CD4-positive, alpha-beta T cell treated with Interleukin-17A for 4 hours (primary cell): Measurements from ENCODE around the gene LDLRAD2.
A peak's percentile ranks its signal among the peaks of the same experiment; 100 is the strongest.
"Not testable (repeated sequence)": the region's sequence is repeated elsewhere in the genome, so short reads cannot be mapped to it uniquely, and the experiment has no call there.

Experiments used
- DNase-seq: peaks from one replicate; pipeline ENCODE4 v3.0.0-alpha.2; 2020; ENCODE audit warnings: mixed read lengths

LDLRAD2 gene

DNA sequence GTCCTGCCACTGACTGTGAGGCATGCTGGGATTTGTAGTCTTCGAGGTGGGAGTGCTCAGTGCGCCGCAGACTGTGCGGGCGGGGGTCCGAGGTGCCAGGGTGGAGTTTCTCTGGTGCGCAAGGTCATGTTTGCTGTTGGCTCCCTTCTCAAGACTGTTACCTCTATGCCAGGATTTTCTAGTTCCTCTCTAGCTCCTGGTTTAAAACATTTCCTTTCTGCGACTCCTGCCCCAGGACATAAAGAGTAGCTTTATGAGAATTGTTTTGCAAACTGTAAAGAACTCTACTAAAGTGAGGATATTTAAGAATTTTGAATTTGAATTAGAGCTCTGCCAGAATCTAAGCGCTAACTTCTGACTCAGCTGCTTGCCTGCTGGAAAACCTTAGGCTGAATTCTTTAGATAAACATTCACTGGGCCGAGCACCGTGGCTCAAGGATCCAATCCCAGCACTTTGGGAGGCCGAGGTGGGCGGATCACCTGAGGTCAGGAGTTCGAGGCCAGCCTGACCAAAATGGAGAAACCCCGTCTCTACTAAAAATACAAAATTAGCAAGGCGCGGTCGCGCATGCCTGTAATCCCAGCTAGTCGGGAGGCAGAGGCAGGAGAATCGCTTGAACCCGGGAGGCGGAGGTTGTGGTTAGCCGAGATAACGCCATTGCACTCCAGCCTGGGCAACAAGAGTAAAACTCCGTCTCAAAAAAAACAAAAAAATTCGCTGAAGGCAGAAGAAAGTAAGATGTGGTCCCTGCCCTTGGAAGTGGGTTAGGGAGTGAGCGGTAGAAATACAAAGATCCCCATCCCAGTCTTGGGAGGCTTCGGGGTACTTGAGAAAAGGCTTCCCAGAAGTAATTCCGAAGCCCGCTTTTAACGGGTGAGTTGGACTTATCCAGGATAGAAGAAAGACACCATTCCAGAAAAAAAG, 28.1 kb upstream of the LDLRAD2 start:
- no peak for DNase-seq

DNA sequence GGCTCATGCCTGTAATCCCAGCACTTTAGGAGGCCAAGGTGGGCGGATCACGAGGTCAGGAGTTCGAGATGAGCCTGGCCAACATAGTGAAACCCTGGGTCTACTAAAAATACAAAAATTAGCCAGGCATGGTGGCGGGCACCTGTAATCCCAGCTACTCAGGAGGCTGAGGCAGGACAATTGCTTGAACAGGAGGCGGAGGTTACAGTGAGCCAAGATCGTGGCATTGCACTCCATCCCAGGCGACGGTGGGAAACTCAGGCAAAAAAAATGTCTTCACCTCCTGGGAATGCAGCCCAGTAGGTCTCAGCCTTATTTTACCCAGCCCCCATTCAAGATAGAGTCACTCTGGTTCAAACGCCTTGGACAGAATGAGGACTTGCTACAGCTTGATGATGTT, 26.3 kb upstream of the LDLRAD2 start:
- DNase-seq: not testable (repeated sequence)

DNA sequence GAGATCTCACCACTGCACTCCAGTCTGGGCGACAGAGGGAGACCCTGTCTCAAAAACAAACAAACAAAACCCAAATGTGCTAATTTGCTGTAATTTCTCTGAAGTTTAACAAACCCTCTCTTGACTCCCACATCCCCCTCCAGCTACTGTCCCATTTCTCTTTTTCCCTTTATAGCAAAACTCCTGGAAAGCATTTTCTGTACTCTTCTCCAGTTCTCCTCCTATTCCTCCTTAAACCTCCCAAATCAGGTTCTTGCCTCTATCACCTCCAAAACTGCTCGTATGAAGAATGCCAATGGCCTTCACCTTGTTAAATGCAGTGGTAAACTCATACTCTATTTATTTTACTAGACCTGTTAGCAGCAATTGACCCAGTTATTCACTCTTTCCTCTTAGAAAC, 25.4 kb upstream of the LDLRAD2 start:
- no peak for DNase-seq

DNA sequence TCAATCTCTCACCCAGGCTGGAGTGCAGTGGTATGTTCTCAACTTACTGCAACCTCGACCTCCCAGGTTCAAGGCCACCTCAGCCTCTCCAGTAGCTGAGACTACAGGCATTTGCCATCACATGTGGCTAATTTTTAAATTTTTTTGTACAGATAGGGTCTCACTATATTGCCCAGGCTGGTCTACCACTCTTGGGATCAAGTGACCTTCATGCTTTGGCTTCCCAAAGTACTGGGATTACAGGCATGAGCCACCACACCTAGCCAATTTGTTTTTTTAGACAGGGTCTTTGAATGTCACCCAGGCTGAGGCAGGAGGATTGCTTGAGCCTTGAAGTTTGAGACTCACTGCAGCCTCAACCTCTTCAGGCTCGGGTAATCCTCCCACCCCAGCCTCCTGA, 19.0 kb upstream of the LDLRAD2 start:
- DNase-seq: no peak

DNA sequence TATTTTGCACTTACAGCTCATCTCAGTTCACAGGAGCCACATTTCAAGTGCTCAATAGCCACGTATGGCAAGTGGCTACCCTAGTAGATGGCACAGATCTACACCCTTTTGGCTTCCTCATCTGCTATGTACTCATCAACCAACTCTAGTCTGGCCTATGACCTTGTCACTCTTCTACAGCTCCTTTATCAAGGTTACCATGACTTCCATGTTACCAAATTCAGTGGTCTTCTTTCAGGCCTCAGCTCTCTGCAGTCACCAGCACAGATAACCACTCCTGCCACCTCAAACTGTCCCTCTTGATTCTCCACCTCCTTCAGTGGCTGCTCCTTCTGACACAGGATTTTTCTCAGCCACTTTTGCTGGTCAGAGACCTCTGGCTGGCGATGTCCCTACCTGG, 17.4 kb upstream of the LDLRAD2 start:
- DNase-seq: no peak

DNA sequence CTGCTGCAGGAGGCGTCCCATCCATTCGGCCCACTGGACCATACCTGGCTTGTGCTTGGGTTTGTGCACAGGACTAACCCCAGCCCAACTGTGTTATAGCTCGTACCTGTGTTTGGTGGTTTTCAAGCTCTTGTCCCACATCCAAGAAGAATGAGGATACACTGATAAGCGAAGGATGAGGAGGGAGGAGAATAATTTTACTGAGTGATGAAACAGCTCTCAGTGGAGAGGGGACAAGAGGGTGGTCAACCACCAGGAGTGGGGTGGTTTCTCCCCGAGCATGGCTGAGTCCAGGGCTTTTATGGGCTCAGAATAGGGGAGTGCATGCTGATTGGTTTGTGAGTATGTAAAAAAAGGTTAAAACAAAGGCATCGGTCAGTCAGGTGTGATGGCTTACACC, 17.0 kb upstream of the LDLRAD2 start:
- DNase-seq: no peak

DNA sequence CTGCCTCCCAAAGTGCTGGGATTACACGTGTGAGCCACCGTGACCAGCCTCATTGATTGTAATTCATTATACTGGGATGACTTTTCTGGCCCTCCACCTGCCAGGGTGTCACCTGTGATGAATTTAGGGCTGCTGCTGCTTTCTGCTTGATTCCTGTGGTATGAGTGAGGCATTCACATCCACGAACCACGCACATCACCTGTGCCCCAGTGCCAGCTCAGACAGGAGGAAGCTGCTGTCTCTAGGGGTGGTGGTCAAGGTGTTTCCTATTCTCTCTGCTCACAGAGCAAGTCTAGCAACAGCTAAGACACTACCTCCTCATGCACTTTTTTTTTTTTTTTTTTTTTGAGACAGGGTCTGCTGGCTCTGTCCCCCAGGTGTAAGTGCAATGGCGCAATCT, 12.3 kb upstream of the LDLRAD2 start:
- DNase-seq: no peak

DNA sequence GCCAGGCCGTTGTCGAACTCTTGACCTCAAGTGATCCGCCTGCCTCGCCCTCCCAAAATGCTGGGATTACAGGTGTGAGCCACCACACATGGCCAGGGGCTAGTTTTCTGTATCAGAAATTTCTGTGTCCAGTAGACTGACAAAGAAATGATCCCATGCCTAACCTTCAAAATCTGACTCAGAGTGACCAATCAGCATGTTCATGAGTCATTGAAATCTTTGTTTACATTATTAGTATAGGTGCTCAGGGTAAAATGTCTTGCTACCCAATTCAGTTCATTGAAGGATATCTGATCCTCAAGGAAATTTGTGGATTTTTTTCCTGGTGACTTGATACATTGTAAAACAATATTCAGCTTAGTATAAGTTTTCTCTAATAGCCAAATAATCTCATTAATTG, 11.0 kb upstream of the LDLRAD2 start:
- DNase-seq: no peak

DNA sequence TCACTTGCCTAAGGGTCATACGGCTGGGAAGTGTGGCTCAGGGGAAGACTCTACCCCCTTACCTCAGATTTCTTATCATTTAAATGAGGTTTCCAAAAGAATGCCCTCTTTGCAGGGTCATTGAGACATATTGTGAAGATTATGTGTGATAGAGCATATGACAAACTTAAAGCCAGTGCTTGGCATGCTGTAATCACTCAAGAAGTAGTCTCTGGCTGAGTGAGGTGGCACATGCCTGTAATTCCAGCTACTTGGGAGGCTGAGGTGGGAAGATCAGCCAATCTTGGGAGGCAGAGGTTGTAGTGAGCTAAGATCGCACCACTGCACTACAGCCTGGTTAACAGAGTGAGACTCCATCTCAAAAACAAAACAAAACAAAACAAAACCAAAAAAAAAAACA, 7.5 kb upstream of the LDLRAD2 start:
- DNase-seq: no peak

DNA sequence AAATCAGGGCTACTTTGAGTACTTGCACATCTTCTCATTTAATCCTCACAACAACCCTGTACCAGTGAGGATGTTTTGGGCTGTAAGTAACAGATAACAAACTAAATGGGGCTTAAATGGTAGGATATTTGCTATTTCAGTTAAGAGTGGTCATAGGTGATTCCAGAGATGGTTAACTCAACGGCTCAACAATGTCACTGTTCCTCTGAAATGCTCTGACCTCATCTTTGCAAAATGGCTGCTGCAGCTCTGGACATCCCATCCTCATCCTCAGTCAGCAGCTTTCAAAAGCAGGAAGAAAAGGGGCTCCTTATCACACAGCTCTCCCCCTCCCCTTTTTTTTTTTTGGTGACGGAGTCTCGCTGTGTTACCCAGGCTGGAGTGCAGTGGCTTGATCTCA, 1.5 kb downstream of the LDLRAD2 start:
- no peak for DNase-seq

DNA sequence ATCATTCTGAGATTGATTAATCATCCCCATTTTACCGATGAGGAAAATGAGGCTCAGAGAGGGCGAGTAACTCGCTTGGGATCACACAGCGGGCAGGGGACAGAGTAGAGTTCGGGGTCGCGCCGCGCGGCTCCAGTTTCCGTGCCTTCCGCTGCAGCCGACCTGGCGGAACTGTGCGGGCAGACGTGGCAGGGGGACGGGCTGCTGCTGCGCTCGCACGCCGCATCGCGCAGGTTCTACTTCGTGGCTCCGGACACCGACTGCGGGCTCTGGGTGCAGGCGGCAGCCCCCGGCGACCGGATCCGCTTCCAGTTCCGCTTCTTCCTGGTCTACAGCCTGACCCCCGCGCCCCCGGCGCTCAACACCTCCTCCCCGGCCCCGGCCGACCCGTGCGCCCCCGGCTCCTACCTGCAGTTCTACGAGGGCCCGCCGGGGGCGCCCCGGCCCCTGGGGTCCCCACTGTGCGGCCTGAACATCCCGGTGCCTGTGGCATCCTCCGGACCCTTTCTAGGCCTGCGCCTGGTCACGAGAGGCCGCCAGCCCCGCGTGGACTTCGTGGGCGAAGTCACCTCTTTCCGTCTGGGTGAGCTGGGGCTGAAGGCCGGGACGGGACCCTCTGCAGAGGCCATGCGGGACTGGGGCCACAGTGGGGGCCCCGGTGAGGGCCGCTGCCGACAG, 2.3 kb downstream of the LDLRAD2 start:
- peak; percentile 42 for DNase-seq

DNA sequence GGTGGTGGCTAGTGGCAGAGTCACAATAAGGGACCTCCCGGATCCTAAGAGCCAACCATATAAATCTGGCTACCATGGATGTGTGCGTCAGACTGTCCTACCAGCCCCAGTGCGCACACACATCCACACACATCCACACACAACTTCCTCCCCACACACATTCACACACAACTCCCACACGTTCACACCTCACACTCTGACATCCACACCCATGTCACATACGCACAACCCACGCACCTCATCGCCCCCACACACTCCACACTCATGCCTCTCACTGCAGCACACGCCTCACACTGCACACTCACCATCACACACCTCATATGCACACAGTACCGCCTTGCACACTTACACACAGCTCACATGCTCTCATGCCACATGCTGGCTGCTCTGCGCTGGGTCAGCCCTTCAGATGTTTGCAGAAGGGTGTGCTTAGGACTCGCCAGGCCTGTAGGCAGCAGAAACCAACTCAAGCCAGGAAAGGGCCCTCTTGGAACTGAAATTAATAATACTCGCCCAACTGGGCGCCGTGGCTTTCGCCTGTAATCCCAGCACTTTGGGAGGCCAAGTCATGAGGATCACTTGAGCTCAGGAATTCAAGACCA, 3.0 kb downstream of the LDLRAD2 start:
- DNase-seq: no peak

DNA sequence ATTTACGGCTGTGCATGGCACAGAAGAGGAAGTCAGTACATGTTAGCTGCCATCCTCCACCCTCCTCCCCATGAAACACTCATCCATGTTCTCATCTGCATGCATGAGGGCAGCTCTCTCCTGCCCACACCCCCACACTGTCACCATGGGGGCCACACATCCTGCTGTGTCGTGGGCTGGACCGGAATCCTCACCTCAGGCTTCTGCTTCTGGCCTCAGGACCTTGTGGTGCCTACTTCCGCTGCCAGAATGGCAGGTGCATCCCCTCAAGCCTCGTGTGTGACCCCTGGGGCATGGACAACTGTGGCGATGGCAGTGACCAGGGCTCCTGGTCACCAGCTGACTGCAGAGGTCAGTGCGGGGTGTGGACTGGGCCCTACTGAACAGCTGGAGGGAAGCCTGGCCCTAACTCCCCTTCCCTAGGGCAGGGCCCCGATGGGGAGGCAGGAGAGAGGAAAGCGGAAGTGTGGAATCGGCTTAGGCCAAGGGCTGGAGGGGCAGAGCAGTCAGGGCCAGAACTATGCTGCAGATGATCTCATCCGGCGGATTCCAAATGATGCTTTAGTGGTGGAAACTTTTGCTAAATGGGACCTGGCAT, 3.8 kb downstream of the LDLRAD2 start:
- no peak for DNase-seq

DNA sequence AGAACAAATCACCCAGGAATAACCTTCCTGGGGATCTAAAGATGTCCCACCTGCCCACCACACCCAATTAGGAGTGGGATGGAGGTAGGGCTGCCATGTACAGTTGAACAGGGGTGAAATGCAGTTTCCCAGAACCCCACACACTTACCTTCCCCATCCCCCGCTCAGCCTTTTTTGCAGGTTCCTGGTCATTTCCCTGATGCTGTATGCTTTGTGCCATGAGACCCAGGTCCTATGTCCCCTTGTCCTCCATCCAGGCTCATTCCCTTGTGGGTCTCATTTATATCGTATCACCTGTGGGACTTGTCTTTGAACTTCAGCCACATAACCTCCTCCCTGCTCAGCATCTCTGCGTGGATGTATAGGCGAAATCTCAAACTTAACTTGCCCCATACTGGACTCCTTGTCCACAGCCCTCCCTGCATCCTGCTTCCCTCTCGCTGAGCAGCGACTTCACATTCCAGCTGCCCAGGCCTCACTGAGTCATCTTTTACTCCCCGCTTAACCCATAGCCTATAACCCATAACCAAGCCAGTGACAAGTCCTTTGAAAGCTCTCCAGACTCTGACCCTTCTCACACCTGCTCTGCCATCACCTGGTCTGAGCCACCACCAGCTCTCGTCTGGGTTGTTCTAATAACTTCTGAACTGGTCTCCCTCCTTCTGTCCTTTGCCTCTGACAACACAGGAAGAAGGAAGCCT, 4.7 kb downstream of the LDLRAD2 start:
- no peak for DNase-seq

DNA sequence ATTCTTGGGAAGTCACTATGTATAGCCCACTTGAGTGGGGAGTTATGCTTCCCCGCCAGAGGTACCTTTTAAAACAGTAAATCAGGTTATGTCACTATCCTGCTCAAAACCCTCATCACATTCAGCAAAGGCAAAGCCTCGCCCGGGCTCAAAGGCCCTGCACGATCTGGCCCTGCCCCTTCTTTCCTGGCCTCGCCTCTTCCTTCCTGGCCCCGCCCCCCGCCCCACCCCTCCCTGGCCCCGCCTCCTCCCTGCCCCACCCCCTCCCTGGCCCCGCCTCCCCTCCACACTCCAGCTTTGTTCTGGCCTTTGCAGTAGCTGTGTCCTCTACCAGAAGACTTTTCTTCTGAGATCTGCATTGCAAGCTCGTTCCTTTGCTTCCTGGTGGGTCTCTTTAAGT, 6.6 kb downstream of the LDLRAD2 start:
- DNase-seq: peak; percentile 37

DNA sequence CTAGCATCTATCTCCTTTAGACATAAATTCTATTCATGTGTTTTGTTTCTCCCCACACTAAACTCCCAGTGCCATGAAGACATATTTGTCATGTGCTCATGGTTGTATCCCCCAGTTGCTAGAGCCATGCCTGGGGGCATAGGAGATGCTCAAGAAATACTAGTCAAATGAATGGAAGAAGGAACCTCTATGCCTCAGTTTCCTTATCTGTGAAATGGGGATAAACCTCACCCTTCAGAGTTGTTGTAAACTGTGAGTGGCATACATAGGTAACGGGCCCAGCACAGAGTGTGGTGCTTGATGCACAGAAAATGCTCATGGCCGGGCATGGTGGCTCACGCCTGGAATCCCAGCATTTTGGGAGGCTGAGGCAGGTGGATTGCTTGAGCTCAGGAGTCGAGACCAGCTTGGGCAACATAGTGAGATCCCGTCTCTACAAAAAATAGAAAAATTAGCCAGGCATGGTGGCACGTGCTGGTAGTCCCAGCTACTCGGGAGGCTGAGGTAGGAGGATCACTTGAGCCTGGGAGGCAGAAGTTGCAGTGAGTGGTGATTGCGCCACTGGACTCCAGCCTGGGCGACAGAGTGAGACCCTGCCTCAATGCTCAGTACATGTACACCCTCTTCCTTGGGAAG, 8.7 kb downstream of the LDLRAD2 start:
- no peak for DNase-seq

DNA sequence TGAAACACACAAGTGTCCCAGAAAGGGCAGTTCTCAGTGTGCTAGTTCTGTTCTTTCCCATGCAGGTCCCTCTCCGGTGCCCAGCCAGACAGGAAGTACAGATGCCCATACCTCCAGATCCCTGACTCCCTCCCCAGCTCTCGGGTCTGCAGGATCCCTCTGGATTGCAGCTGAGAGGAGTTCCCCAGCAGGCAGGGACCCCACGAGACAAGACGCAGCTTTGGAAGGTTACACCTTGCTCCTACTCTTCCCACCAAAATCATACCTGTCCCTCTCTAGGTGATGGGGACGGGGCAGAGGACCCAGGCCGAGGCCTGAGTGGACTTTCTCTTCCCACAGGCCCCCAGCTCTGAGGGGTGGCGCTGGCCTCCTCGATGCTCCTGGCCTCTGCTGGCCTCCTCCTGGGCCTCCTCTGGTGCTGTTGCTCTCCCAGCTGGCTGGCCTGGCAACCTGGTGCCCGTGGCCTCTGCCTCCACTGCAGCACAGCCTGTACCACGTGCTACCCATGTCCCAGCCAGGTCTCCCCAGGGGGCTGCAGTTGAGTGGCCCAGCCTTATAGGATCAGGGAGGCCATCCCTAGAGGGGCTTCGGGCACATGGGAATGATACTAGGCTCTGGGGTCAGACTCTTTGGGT, 9.4 kb downstream of the LDLRAD2 start:
- DNase-seq: no peak

DNA sequence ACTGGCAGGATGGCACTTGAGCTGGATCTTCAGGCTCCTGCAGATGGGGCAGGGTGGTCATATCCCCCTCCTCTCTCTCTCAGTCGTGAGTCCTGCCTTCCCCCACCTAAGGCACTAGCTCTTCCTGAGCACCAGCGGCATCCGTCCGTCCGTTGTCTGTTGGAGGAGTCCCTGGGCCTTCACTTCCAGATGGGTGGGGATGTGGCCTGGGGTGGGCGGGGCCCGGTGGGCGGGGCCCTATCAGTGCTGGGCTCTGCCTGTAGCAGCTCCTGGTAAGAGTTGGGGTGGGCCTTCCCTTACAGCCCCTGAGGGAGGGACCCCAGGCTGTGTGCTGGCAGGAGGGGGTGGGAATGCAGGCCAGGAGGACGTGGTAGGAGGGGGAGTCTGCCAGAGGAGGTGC, 10.3 kb downstream of the LDLRAD2 start:
- DNase-seq: no peak

DNA sequence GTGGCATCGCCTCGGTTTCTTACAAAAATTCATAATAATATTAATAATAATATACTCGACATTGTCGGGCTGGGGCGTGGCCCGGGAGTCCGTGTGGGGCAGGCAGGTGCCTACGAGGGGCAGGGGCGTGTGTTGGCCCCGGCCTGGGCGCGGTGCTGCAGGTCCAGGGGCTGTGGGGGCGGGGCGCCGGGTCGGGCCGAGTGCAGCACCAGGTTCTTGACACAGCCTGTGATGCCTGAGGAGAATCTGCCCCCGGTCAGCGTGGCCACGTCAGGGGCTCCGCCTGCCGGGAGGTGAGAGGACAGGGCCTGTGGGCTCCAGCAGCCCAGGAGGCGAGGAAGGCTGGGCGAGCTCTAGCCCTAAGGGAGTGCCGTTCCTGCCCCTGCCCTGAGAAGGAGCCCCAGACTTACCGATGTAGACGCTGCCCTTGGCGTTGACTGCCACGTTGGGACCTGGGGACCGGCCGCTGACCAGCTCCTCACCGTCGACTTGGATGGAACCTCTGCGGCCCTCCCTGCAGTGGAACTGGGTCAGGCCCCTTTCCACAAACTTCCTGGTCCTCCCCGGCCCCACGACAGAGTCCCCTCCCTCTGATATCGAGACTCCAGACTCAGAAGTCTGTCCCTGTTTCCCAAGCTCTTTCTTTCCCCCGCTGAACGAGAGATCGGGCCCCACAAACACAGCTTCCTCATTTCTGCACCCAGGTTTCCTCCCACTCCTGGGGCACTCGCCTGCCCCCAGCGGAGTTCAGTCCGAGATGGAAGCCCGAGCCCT, 11.3 kb downstream of the LDLRAD2 start:
- no peak for DNase-seq

DNA sequence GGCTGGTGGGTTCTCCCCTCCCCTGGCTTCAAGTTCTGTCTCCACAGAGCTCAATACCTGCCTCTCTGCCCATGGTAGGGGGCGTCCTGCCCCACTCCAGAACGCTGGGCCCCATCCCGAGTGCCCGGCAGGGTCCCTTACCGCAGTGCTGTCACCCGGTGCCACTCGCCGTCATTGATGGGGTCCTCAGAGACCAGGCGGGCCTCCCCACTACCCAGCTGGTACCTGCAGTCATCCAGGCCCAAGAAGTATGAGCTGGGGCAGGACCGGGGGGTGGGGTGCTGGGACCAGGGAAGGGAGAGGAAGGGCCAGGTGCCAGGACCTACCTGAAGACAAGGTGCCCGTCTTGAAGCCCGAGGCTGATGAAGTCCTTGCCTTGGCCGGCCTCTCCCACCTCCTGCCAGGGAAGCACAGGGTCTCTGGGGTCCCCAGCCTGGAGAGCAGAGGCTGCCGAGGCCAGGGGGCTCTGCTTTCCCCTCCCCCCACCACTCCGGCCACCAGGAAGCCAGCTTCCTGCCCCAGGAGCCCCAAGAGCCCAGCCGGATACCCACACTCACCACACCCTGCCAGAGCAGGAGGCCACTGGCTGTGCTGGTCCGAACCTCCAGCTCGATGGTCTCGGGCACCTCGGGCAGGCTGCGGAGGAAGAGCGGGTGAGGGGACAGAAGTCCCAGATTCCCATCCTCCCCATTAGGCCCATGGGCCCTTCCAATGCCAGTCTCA, 12.1 kb downstream of the LDLRAD2 start:
- no peak for DNase-seq
